Panc1 (cell line): ENCODE results near the gene SHROOM3. TPM values are rescaled to one million over a fixed set of nuclear protein-coding genes. Genes with fewer than 3 reads are reported as not detected.

ENCODE experiments used
- ATAC-seq: fragments of 200-7000 bp; cut with Tn5 transposase; 2 replicates; pipeline ENCODE4 v1.9.1; 2020; ENCODE audit warnings: mild to moderate bottlenecking, moderate library complexity
- BruUV-seq: library from RNA; stranded (reverse); fragments of 400-500 nt; replicated peaks from 2 replicates; lab custom pipeline; 2021; lab: Mats Ljungman, UMichigan
- CTCF ChIA-PET: fragments of 300-600 bp; sonication (Branson Sonifier 250); formaldehyde crosslinking; loops from one replicate; lab custom pipeline; 2022; ENCODE audit warnings: antibody characterized with exemption; lab: Charles Lee
- POLR2A ChIA-PET: fragments of 300-600 bp; sonication (Branson Sonifier 250); formaldehyde crosslinking; loops from one replicate; lab custom pipeline; 2022; ENCODE audit warnings: antibody characterized with exemption; lab: Charles Lee
- DNase-seq: peaks from one replicate; pipeline ENCODE4 v3.0.0-alpha.2; 2010; ENCODE audit warnings: low read depth, low spot score
- H3K27ac ChIP-seq: 2 replicates; pipeline ENCODE4 v1.5.1; 2011; ENCODE audit warnings: mild to moderate bottlenecking, low read length, inconsistent platforms
- H3K27me3 ChIP-seq: fragments of 200-500 bp; sonication (Bioruptor generic); 2 replicates; pipeline ENCODE4 v1.6.0; 2014; ENCODE audit warnings: low read length, inconsistent platforms; ENCODE audit not compliant: control insufficient read depth, insufficient read depth
- H3K36me3 ChIP-seq: fragments of 200-500 bp; sonication (Bioruptor generic); 2 replicates; pipeline ENCODE4 v1.5.1; 2014; ENCODE audit warnings: inconsistent platforms, mild to moderate bottlenecking, low read length, moderate library complexity; ENCODE audit not compliant: control insufficient read depth, insufficient read depth
- H3K4me1 ChIP-seq: 2 replicates; pipeline ENCODE4 v1.5.1; 2011; ENCODE audit warnings: inconsistent platforms, mild to moderate bottlenecking, low read length, moderate library complexity; ENCODE audit not compliant: control insufficient read depth, insufficient read depth
- H3K4me3 ChIP-seq, 2 experiments: 2 replicates each; pipeline ENCODE4 v1.5.1; 2011 to 2012; ENCODE audit warnings: low read depth in 2 of 2, low read length in 2 of 2, mild to moderate bottlenecking in 2 of 2, inconsistent platforms in 1 of 2, moderate library complexity in 1 of 2
- H3K9me3 ChIP-seq: fragments of 200-500 bp; sonication (Bioruptor generic); 2 replicates; pipeline ENCODE4 v1.5.1; 2014; ENCODE audit warnings: low read depth, mild to moderate bottlenecking, inconsistent platforms, low read length, moderate library complexity; ENCODE audit not compliant: control insufficient read depth, insufficient read depth
- POLR2AphosphoS5 ChIP-seq: IDR thresholded peaks from 2 replicates; pipeline ENCODE4 v1.6.1; 2012; ENCODE audit warnings: mild to moderate bottlenecking, low read depth, low read length, moderate library complexity
- SIN3A ChIP-seq: IDR thresholded peaks from 2 replicates; pipeline ENCODE4 v1.6.1; 2012; ENCODE audit warnings: low read depth, mild to moderate bottlenecking, low read length, moderate library complexity, borderline replicate concordance; ENCODE audit not compliant: insufficient read depth
- TCF7L2 ChIP-seq: IDR thresholded peaks from 2 replicates; pipeline ENCODE4 v1.6.1; 2011; ENCODE audit warnings: mild to moderate bottlenecking, low read depth, low read length, inconsistent platforms
- in situ Hi-C: cut with HindIII; loops from 2 replicates; pipeline ENCODE4 v1.10.0; 2016; ENCODE audit warnings: low sequenced_read_pairs, low pct_unique_long_range_greater_than_20kb
- intact Hi-C: fragments of 100-400 bp; cut with micrococcal nuclease; formaldehyde crosslinking; loops from one replicate; pipeline ENCODE4 v1.10.0; 2022; ENCODE audit not compliant: unreplicated experiment
- total RNA-seq: library from RNA; stranded (reverse); gene quantifications from one replicate; pipeline ENCODE4 v1.2.1, GENCODE V29; 2021; ENCODE audit not compliant: unreplicated experiment
- TF ChIP-seq, protein P1 (sequence below): fragments of 450-650 bp; IDR thresholded peaks from 2 replicates; pipeline ENCODE4 v1.5.1; 2017; ENCODE audit warnings: mild to moderate bottlenecking
- TF ChIP-seq, protein P2 (sequence below), 2 experiments: IDR thresholded peaks; 2 replicates each; pipeline ENCODE4 v1.6.1; 2011 to 2012; ENCODE audit warnings: low read depth in 2 of 2, control low read depth in 1 of 2, low read length in 1 of 2, mild to moderate bottlenecking in 1 of 2, moderate library complexity in 1 of 2; ENCODE audit not compliant: insufficient read depth in 1 of 2

Gene SHROOM3
- total RNA-seq, 1 experiment from 2014 or later, result 7.2 TPM

DNA sequence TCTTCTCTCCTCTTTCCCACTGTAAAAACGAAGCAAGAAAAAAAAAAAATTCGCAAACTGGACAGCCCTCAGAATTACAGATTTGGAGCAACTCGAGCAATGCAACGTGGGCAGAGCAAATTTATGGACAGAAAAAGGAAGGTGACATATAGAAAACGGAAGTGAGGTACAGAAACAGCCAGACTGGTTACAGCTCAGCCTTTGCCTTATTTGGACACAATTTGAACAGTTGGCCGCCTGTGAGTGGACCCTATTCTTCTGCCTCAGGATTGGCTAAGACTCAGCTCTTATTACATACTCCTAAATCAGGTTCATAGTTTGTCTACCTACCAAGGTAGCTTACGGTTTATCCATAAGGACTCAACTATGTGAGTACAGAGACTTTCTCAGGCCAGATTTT lies 364.1 kb downstream of the SHROOM3 start:
- BruUV-seq, result no TSS peak
- POLR2A ChIA-PET, result no interaction called here
- TF ChIP-seq, protein P1, sequence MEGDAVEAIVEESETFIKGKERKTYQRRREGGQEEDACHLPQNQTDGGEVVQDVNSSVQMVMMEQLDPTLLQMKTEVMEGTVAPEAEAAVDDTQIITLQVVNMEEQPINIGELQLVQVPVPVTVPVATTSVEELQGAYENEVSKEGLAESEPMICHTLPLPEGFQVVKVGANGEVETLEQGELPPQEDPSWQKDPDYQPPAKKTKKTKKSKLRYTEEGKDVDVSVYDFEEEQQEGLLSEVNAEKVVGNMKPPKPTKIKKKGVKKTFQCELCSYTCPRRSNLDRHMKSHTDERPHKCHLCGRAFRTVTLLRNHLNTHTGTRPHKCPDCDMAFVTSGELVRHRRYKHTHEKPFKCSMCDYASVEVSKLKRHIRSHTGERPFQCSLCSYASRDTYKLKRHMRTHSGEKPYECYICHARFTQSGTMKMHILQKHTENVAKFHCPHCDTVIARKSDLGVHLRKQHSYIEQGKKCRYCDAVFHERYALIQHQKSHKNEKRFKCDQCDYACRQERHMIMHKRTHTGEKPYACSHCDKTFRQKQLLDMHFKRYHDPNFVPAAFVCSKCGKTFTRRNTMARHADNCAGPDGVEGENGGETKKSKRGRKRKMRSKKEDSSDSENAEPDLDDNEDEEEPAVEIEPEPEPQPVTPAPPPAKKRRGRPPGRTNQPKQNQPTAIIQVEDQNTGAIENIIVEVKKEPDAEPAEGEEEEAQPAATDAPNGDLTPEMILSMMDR, result no peak
- ATAC-seq (no peak), DNase-seq (no peak)
- H3K4me1 ChIP-seq, result peaks cover 4% of the 10 kb centered on the region; the same call in 1 of the 2 replicates
- CTCF ChIA-PET, result no interaction called here
- H3K9me3 ChIP-seq, result no peaks in the 10 kb centered on the region
- intact Hi-C loops (no loop called here), in situ Hi-C loops (no loop called here)
- H3K27ac ChIP-seq, result no peak overlapping the region
- no peaks in the 10 kb centered on the region for H3K27me3 ChIP-seq
- H3K4me3 ChIP-seq, result no peak overlapping the region
- no peaks in the 10 kb centered on the region for H3K36me3 ChIP-seq

DNA sequence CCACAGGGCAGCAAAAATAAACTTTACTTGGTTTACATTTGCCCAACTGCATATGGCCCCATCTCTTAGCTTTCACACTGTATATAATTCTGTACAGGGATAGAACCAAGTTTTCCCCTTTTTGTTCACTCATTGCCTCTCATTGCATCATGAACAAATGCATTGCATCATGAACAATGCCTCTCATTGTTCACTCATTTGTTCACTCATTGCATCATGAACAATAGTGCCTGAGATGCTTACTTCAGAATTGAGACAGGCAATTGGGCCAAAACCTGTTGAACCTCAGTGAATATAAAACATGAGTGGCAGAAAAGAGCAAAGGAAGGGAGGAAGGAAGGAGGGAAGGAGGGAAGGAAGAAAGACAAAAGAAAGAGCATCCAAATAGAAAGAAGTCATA lies 364.7 kb downstream of the SHROOM3 start:
- DNase-seq (no peak), ATAC-seq (no peak)
- ChIA-PET CTCF (no interaction called here), POLR2A (no interaction called here)
- Histone ChIP-seq H3K27me3 (no peaks in the 10 kb centered on the region), H3K27ac (no peak overlapping the region), H3K36me3 (no peaks in the 10 kb centered on the region), H3K4me1 (peaks cover 4% of the 10 kb centered on the region; the same call in 1 of the 2 replicates), H3K4me3 (no peak overlapping the region), H3K9me3 (no peaks in the 10 kb centered on the region)
- BruUV-seq, result no TSS peak
- in situ Hi-C loops (no loop called here), intact Hi-C loops (no loop called here)
- no peak for TF ChIP-seq SIN3A
- TF ChIP-seq, protein P1, result no peak
- TF ChIP-seq, protein P2, sequence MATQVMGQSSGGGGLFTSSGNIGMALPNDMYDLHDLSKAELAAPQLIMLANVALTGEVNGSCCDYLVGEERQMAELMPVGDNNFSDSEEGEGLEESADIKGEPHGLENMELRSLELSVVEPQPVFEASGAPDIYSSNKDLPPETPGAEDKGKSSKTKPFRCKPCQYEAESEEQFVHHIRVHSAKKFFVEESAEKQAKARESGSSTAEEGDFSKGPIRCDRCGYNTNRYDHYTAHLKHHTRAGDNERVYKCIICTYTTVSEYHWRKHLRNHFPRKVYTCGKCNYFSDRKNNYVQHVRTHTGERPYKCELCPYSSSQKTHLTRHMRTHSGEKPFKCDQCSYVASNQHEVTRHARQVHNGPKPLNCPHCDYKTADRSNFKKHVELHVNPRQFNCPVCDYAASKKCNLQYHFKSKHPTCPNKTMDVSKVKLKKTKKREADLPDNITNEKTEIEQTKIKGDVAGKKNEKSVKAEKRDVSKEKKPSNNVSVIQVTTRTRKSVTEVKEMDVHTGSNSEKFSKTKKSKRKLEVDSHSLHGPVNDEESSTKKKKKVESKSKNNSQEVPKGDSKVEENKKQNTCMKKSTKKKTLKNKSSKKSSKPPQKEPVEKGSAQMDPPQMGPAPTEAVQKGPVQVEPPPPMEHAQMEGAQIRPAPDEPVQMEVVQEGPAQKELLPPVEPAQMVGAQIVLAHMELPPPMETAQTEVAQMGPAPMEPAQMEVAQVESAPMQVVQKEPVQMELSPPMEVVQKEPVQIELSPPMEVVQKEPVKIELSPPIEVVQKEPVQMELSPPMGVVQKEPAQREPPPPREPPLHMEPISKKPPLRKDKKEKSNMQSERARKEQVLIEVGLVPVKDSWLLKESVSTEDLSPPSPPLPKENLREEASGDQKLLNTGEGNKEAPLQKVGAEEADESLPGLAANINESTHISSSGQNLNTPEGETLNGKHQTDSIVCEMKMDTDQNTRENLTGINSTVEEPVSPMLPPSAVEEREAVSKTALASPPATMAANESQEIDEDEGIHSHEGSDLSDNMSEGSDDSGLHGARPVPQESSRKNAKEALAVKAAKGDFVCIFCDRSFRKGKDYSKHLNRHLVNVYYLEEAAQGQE (IDR thresholded peaks at IDR 0.05; ENCODE audit: insufficient read depth in 1 of 2, low read depth in 2 of 2, low read length in 1 of 2), result no peak
- TF ChIP-seq POLR2AphosphoS5, result no peak
- no peak for TF ChIP-seq TCF7L2
